Measurements from ENCODE around the gene B4GALNT3. TPM values are rescaled to one million over a fixed set of nuclear protein-coding genes. Genes with fewer than 3 reads are reported as not detected.

B4GALNT3 gene
- total and polyA plus RNA-seq, 3 donors from 2014 or later = 16.7 to 34.6 (median 24.3) TPM

DNA sequence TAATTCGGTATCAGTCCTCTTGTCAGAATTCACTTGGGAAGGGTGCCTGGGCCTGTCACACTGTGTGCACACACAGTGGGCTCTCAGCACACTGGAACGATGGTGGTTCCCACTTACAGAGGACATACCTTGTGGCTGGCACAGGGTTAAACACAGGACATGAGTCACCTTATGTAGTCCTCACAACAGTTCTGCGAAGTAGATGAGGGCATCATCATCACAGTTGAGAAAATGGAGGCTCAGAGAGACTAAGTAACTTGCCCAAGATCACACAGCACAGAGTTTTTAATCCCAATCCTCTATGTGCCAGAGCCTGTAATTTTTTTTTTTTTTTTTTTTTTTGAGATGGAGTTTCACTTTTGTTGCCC is 112.8 kb downstream of the B4GALNT3 start:
- Histone ChIP-seq H3K4me3 (no peak overlapping the region), H3K36me3 (ENCODE audit: low read depth, missing control alignments) (no peaks in the 10 kb centered on the region), H3K9me3 (no peaks in the 10 kb centered on the region), H3K27me3 (no peaks in the 10 kb centered on the region), H3K4me1 (peaks cover 49% of the 10 kb centered on the region), H3K27ac (peak overlapping the region; percentile 77 to 87)
- no peak for TF ChIP-seq CTCF (IDR thresholded peaks at IDR 0.05)
- no peak for TF ChIP-seq POLR2A (IDR thresholded peaks at IDR 0.05)
- no peak for DNase-seq
- 83 to 91% methylated on average over 3 of the region's 3 CpGs for WGBS, 2 donors
- intact Hi-C loops (cut with DNase I; ENCODE audit: low total_unique reads) = loop anchor here (10.0 kb wide), 1 partner anchor 72 kb away; no protein-coding TSS in a partner anchor

GRCh38 chr12:573232-573631 is 113.5 kb downstream of the B4GALNT3 start:
- Histone ChIP-seq H3K4me1 (peaks cover 49% of the 10 kb centered on the region), H3K27ac (no peak overlapping the region), H3K9me3 (no peaks in the 10 kb centered on the region), H3K36me3 (ENCODE audit: low read depth, missing control alignments) (no peaks in the 10 kb centered on the region), H3K27me3 (no peaks in the 10 kb centered on the region), H3K4me3 (no peak overlapping the region)
- intact Hi-C loops (cut with DNase I; ENCODE audit: low total_unique reads) = loop anchor here (10.0 kb wide), 1 partner anchor 72 kb away; no protein-coding TSS in a partner anchor
- DNase-seq = no peak
- TF ChIP-seq POLR2A (IDR thresholded peaks at IDR 0.05) (no peak), CTCF (IDR thresholded peaks at IDR 0.05) (no peak)
- 84 to 95% methylated on average over 5 of the region's 5 CpGs for WGBS, 2 donors

DNA sequence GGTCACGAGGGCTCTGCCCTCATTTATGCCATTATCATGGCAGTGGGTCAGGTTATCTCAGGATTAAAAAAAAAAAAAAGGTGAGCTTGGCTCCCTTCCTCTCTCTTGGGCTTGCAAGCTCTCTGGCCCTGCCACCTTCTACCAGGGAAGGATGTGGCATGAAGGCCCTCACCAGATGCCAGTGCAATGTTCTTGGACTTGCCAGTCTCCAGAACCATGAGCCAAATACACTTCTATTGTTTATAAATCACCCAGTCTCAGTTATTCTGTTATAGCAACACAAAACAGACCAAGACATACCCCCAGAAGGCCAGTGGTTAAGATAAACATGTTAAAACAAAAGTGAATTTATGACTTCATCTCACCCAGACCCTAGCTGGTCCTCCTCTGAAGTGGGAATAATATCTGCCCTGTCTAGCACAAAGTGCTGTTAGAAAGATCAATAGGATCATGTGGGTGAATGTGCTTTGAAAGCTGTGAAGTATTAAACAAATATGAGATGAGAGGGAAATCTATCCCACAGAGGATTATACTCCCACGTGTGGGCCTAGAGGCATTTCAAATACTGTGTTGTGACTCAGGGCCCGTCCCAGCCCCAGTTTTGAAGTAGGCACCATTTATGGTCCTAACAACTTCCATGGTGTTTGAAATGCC is 114.9 kb downstream of the B4GALNT3 start:
- DNase-seq = no peak
- no peaks in the 10 kb centered on the region for H3K27me3 ChIP-seq
- H3K9me3 ChIP-seq = no peaks in the 10 kb centered on the region
- WGBS, 2 donors = 82 to 86% methylated on average over 3 of the region's 3 CpGs
- H3K4me3 ChIP-seq = no peak overlapping the region
- H3K27ac ChIP-seq = no peak overlapping the region
- intact Hi-C loops (cut with DNase I; ENCODE audit: low total_unique reads) = loop anchor here (5.0 to 10.0 kb wide), 2 partner anchors 70 to 178 kb away; partner anchors contain the start of gene WNK1
- H3K36me3 ChIP-seq (ENCODE audit: low read depth, missing control alignments) = no peaks in the 10 kb centered on the region
- peaks cover 44% of the 10 kb centered on the region for H3K4me1 ChIP-seq
- TF ChIP-seq CTCF (IDR thresholded peaks at IDR 0.05) = no peak
- no peak for TF ChIP-seq POLR2A (IDR thresholded peaks at IDR 0.05)

DNA sequence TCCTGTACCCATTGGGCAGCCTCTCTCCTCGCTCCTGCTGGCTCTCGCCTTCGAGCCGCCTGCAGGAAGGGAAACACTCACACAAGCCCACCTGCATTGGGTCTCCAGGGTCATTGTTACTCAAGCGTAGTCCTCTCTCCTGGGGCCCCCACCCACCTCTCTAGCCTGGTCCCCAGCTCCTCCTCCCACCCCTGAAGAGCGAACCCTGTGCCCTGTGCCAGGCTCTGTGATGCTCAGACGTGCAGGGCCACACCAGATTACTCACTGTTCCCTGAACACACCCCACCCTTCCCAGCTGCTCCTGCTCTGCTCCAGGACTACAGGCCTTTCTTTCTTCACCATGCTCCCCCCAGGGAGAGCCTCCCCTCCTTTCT is 115.4 kb downstream of the B4GALNT3 start:
- H3K27me3 ChIP-seq = no peaks in the 10 kb centered on the region
- TF ChIP-seq POLR2A (IDR thresholded peaks at IDR 0.05) (no peak), CTCF (IDR thresholded peaks at IDR 0.05) (no peak)
- H3K4me3 ChIP-seq = no peak overlapping the region
- intact Hi-C loops (cut with DNase I; ENCODE audit: low total_unique reads) = loop anchor here (5.0 to 10.0 kb wide), 2 partner anchors 70 to 177 kb away; partner anchors contain the start of gene WNK1
- no peaks in the 10 kb centered on the region for H3K9me3 ChIP-seq
- H3K4me1 ChIP-seq = peaks cover 41% of the 10 kb centered on the region
- no peak for DNase-seq
- H3K36me3 ChIP-seq (ENCODE audit: low read depth, missing control alignments) = no peaks in the 10 kb centered on the region
- 85% methylated on average over 7 of the region's 7 CpGs for WGBS, 2 donors
- H3K27ac ChIP-seq = no peak overlapping the region
